ENCODE data around the gene NR5A1. TPM values are rescaled to one million over a fixed set of nuclear protein-coding genes. Genes with fewer than 3 reads are reported as not detected.

The NR5A1 gene
- total RNA-seq, 2 experiments from 2014 or later = not detected

DNA sequence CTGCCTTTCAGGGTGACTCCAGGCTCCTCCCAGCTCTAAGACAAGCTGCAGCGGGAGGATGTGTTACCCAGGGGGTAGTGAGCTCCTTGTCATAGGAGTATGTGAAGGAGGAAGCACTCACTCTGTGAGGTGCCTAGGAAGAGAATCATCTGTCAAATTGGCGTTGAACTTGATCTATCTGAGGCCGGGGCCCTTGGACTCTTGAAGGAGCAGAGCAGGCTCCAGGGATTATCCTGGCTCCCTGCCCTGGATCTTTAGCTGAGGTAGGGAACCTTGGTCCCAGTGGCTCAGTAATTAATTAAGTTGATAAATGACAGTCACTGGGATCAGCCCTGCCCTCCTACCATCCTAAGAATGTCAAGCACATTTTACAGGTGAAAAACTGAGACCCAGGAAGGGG lies 41.5 kb downstream of the NR5A1 start:
- no peak overlapping the region for H3K27ac Mint-ChIP-seq
- DNase-seq (no peak), ATAC-seq (no peak)
- ChIA-PET POLR2A (no interaction called here), CTCF (no interaction called here)
- intact Hi-C loops (cut with DNase I, micrococcal nuclease) = no loop called here
- H3K4me1 Mint-ChIP-seq = no peaks in the 10 kb centered on the region
- no peaks in the 10 kb centered on the region for H3K36me3 Mint-ChIP-seq (ENCODE audit: low read depth)
- peaks cover 6% of the 10 kb centered on the region for H3K27me3 Mint-ChIP-seq
- no peaks in the 10 kb centered on the region for H3K9me3 Mint-ChIP-seq (ENCODE audit: low read depth)
- no peak overlapping the region for H3K4me3 Mint-ChIP-seq

DNA sequence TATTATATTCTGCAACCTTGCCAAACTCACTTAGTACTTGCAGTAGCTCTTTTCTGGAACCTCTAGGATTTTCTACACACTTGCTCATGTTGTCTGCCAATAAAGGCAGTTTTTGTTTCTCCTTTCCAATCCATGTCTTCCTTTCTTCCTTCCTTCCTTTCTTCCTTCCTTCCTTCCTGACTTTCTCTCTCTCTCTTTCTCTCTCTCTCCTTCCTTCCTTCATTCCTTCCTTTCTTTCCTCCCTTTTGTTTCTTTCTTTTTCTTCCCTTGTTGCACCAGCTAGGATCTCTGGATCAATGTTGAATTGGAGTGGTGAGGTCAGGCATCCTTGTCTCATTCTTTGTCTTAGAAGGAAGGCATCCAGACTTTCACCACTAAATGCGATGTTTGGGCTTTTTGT lies 44.5 kb downstream of the NR5A1 start:
- Mint-ChIP-seq H3K4me3 (no peak overlapping the region), H3K36me3 (ENCODE audit: low read depth) (no peaks in the 10 kb centered on the region), H3K27me3 (peaks cover 5% of the 10 kb centered on the region), H3K27ac (no peak overlapping the region), H3K9me3 (ENCODE audit: low read depth) (no peaks in the 10 kb centered on the region), H3K4me1 (no peaks in the 10 kb centered on the region)
- ChIA-PET POLR2A (no interaction called here), CTCF (no interaction called here)
- no peak for ATAC-seq
- no peak for DNase-seq
- intact Hi-C loops (cut with DNase I, micrococcal nuclease) = no loop called here

DNA sequence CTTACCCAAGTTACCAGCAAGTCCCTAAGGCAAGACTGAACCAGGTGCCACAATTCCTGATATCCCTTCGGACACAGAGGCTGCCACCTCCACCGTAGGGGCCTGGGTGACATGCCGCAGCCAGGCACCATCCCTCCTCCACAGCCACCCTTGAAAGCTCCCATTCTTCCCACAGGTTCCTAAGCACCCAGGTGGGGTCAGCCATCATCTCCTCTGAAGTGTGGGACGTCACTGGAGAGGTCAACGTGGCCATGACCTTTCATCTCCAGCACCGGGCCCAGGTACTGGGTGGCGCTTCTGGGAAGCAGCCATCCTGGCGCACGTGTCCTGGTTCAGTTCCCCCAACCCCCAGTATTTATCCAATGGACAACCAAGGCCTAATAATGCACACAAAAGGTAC lies 48.8 kb downstream of the NR5A1 start:
- ChIA-PET POLR2A (no interaction called here), CTCF (no interaction called here)
- H3K36me3 Mint-ChIP-seq (ENCODE audit: low read depth) = no peaks in the 10 kb centered on the region
- no peaks in the 10 kb centered on the region for H3K9me3 Mint-ChIP-seq (ENCODE audit: low read depth)
- peaks cover 2% of the 10 kb centered on the region for H3K27me3 Mint-ChIP-seq
- no peak for ATAC-seq
- intact Hi-C loops (cut with DNase I, micrococcal nuclease) = no loop called here
- H3K4me3 Mint-ChIP-seq = no peak overlapping the region
- no peak overlapping the region for H3K27ac Mint-ChIP-seq
- no peaks in the 10 kb centered on the region for H3K4me1 Mint-ChIP-seq
- DNase-seq = no peak

DNA sequence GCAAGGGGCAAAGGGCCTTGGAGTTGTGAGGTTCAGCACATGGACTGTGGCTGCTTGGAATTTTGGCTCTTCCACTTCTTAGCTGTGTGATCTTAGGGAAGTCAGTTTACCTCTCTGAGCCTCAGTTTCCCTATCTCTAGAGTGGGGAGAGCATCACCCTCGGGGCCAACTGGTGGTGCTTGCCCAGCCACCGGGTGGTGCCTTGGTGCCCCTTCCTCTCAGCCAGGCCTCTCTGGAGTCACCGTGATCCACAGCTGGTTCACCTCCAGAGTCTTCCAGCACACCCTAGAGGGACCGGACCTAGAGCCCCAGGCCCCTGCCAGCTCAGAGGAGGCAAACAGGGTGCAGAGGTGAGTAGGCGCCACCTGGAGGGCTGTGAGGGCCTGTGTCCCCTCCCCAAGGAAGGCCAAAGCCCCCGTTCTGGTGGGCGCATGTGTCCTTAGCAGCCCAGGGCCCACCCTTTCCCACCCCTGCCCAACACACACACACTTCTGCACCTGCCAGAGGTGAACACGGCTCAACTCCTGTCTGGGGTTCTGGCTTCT lies 49.2 kb downstream of the NR5A1 start:
- POLR2A ChIA-PET = no interaction called here
- Mint-ChIP-seq H3K27ac (no peak overlapping the region), H3K9me3 (ENCODE audit: low read depth) (no peaks in the 10 kb centered on the region), H3K36me3 (ENCODE audit: low read depth) (no peaks in the 10 kb centered on the region), H3K27me3 (peaks cover 2% of the 10 kb centered on the region), H3K4me1 (no peaks in the 10 kb centered on the region), H3K4me3 (no peak overlapping the region)
- no peak for DNase-seq
- CTCF ChIA-PET = interaction anchor here (1.0 kb wide), 1 partner anchor 39 kb away, joined by 5 read pairs; no protein-coding TSS in a partner anchor
- no peak for ATAC-seq
- intact Hi-C loops (cut with DNase I, micrococcal nuclease) = no loop called here

DNA sequence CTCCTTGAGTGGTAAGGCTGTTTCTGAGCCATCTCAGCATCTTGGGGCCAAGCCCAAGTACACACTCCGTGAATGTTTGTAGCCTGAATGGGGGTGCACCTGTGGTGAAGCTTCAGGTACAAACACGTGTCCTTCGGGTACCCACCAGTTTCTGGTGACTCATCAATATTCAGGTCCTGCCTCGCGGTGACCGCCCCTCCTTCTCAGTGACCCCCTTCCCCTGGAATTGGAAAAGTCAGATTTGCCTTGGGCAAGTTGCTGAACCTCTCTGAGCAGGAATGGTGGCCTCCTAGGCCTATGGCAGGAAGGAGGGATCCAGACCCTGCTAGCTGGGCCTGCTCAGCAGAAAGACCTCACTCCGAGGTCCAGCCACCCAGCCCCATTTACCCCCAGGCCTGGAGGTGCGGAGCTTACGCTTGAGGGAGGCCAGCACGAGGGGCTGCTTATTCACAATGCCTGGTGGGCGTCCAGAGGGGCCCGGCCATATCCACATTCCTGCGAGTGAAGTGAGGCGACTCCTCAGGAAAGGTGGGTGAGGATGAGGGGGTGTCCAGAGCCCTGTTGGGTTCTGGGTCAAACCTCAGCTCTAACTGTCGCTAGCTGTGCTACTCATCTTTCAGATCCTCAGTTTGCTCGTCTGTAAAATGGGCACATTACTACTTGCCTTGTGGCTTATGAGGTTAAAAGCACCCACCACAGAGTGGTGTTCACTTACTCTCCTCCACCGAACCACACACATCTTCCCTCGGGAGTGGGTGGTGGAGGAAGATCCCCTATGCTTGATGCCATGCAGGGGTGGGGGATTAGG lies 49.9 kb downstream of the NR5A1 start:
- intact Hi-C loops (cut with DNase I, micrococcal nuclease) = no loop called here
- Mint-ChIP-seq H3K9me3 (ENCODE audit: low read depth) (no peaks in the 10 kb centered on the region), H3K27ac (no peak overlapping the region), H3K4me3 (no peak overlapping the region), H3K27me3 (peaks cover 8% of the 10 kb centered on the region), H3K4me1 (no peaks in the 10 kb centered on the region), H3K36me3 (ENCODE audit: low read depth) (no peaks in the 10 kb centered on the region)
- ChIA-PET POLR2A (no interaction called here), CTCF (interaction anchor here (1.0 kb wide), 1 partner anchor 39 kb away, joined by 5 read pairs; no protein-coding TSS in a partner anchor)
- ATAC-seq = no peak
- DNase-seq = no peak

DNA sequence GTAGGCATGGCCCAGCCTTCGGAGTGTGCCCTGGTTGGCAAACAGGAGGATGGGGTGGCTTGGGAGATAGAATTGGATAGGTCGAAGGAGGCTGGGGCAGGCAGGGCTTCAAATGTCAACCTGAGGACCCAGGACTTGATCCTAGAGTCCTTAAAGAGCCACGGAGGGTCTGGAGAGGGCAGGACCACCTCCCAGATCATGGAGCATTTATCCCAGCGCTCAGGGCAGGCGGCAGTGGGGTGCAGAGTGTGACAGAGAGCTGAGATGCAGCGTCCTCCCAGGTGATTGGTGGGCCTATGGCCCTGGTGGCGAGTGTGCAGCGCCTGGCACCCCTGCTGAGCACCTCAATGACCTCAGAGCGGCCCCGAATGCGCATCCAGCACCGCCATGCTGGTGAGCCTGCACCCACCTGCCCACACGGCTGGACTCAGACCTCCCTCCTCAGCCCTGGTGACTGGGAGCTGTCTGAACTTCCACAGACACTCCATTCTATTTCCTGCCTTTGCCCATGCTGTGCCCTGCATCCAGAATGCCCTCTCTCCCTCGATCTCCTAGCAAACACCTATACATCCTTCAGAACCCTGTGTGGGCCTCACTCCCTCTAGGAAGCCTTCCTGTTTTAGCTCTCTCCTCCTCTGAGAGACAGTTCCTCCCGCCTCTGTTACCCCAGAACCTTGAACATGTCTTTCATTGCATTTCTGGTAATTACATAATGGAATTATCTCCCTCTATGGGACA lies 50.7 kb downstream of the NR5A1 start:
- Mint-ChIP-seq H3K4me3 (no peak overlapping the region), H3K36me3 (ENCODE audit: low read depth) (no peaks in the 10 kb centered on the region), H3K4me1 (no peaks in the 10 kb centered on the region), H3K9me3 (ENCODE audit: low read depth) (no peaks in the 10 kb centered on the region), H3K27ac (no peak overlapping the region), H3K27me3 (peaks cover 13% of the 10 kb centered on the region)
- ChIA-PET CTCF (interaction anchor here (1.0 kb wide), 1 partner anchor 38 kb away, joined by 5 read pairs; no protein-coding TSS in a partner anchor), POLR2A (no interaction called here)
- DNase-seq (no peak), ATAC-seq (no peak)
- intact Hi-C loops (cut with DNase I, micrococcal nuclease) = no loop called here

DNA sequence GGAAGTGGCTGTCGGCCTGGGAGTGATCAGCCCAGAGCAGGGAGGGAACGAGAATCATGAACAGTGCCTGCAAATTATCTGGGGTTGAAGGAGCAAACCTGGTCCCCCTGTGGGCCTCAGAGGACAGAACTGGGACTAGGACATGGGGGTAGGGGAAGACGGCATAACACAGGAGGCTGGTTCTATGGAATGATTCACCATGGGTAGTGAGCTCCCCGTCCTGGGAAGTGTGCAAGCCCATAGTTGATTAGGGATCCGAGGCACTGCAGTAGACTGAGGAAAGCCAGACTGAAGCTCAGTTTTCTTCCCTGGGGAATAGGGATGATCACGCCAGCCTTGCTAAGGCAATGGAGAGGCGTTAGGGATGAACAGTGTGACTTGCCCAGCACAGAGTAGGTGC lies 51.4 kb downstream of the NR5A1 start:
- H3K9me3 Mint-ChIP-seq (ENCODE audit: low read depth) = no peaks in the 10 kb centered on the region
- H3K4me3 Mint-ChIP-seq = no peak overlapping the region
- H3K27me3 Mint-ChIP-seq = peaks cover 18% of the 10 kb centered on the region
- no peak overlapping the region for H3K27ac Mint-ChIP-seq
- intact Hi-C loops (cut with DNase I, micrococcal nuclease) = no loop called here
- ChIA-PET POLR2A (no interaction called here), CTCF (no interaction called here)
- no peak for ATAC-seq
- DNase-seq = no peak
- no peaks in the 10 kb centered on the region for H3K36me3 Mint-ChIP-seq (ENCODE audit: low read depth)
- H3K4me1 Mint-ChIP-seq = no peaks in the 10 kb centered on the region

DNA sequence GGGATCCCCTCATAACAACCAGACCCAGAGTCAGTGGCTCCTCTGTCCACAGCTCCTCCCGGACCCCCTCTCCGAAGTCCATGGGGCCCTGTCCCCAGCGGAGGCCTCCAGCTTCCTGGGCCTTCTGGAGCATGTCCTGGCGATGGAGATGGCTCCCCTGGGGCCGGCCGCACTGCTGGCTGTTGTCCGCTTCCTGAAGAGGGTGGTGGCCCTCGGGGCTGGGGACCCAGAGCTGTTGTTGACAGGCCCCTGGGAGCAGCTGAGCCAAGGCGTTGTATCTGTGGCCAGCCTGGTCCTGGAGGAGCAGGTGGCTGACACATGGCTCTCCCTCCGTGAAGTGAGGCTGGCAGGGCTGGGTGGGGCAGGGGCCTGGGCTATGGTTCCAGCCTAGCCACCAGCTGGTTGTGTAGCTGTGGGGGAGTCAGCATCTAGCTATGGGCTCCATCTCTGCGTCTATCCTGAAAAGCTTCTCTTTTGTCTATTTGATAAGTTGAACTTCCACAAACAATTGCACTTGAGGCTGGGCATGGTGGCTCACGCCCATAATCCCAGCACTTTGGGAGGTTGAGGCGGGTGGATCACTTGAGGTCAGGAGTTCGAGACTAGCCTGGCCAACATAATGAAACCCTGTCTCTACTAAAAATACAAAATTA lies 52.3 kb downstream of the NR5A1 start:
- no peak overlapping the region for H3K4me3 Mint-ChIP-seq
- ATAC-seq (no peak), DNase-seq (no peak)
- CTCF ChIA-PET = no interaction called here
- no peaks in the 10 kb centered on the region for H3K4me1 Mint-ChIP-seq
- POLR2A ChIA-PET = no interaction called here
- H3K27me3 Mint-ChIP-seq = peaks cover 24% of the 10 kb centered on the region
- intact Hi-C loops (cut with DNase I, micrococcal nuclease) = no loop called here
- H3K36me3 Mint-ChIP-seq (ENCODE audit: low read depth) = no peaks in the 10 kb centered on the region
- no peak overlapping the region for H3K27ac Mint-ChIP-seq
- H3K9me3 Mint-ChIP-seq (ENCODE audit: low read depth) = no peaks in the 10 kb centered on the region

DNA sequence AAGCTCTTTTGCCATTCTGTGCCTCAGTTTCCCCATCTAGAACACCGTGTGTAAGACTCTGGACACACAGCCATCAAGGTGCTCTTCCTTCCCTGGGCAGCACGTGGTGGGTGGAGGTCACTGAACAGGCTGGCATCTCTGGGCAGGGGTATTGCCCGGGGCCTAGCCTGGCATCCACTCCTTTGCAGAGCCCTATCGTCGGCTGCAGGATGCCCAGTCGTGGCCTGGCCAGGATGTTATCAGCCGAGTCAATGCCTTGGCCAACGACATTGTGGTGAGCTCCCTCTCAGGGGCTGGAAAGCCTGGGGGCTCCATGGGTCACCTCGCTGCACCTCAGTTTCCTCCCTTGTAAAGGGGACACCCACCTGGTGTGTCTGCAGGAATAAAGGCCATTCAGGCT lies 52.9 kb downstream of the NR5A1 start:
- H3K9me3 Mint-ChIP-seq (ENCODE audit: low read depth) = no peaks in the 10 kb centered on the region
- no peak overlapping the region for H3K27ac Mint-ChIP-seq
- peaks cover 27% of the 10 kb centered on the region for H3K27me3 Mint-ChIP-seq
- no peaks in the 10 kb centered on the region for H3K36me3 Mint-ChIP-seq (ENCODE audit: low read depth)
- ChIA-PET POLR2A (no interaction called here), CTCF (no interaction called here)
- DNase-seq (no peak), ATAC-seq (no peak)
- H3K4me3 Mint-ChIP-seq = no peak overlapping the region
- H3K4me1 Mint-ChIP-seq = no peaks in the 10 kb centered on the region
- intact Hi-C loops (cut with DNase I, micrococcal nuclease) = no loop called here

DNA sequence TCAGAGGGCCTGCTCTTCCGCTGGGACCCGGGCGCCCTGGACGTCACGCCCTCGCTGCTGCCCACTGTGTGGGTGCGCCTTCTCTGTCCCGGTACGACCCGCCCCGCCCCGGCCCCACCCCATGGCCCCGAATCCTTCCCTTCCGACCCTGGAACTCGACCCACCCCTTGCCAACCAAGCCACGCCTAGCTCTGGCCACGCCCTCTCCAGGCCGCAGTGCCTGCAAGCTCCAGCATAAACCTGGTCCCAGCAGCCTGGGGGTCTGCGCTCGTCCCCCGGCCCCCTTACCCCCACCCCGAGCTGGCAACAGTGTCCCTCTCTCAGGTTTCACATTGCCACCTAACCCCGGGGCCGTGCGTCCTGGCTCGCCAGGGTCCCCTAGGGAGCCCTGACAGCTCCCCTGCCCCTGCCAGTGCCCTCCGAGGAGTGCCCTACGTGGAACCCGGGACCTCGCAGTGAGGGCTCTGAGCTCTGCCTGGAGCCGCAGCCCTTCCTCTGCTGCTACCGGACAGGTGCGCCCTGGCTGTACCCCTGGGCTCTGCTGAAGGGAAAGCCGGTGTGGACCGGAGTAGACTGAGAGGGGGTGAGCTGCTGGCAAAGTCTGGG lies 53.5 kb downstream of the NR5A1 start:
- ATAC-seq (no peak), DNase-seq (no peak)
- Mint-ChIP-seq H3K27me3 (peaks cover 27% of the 10 kb centered on the region), H3K4me1 (no peaks in the 10 kb centered on the region), H3K4me3 (no peak overlapping the region), H3K9me3 (ENCODE audit: low read depth) (no peaks in the 10 kb centered on the region), H3K36me3 (ENCODE audit: low read depth) (no peaks in the 10 kb centered on the region), H3K27ac (no peak overlapping the region)
- intact Hi-C loops (cut with DNase I, micrococcal nuclease) = no loop called here
- POLR2A ChIA-PET = no interaction called here
- CTCF ChIA-PET = no interaction called here

DNA sequence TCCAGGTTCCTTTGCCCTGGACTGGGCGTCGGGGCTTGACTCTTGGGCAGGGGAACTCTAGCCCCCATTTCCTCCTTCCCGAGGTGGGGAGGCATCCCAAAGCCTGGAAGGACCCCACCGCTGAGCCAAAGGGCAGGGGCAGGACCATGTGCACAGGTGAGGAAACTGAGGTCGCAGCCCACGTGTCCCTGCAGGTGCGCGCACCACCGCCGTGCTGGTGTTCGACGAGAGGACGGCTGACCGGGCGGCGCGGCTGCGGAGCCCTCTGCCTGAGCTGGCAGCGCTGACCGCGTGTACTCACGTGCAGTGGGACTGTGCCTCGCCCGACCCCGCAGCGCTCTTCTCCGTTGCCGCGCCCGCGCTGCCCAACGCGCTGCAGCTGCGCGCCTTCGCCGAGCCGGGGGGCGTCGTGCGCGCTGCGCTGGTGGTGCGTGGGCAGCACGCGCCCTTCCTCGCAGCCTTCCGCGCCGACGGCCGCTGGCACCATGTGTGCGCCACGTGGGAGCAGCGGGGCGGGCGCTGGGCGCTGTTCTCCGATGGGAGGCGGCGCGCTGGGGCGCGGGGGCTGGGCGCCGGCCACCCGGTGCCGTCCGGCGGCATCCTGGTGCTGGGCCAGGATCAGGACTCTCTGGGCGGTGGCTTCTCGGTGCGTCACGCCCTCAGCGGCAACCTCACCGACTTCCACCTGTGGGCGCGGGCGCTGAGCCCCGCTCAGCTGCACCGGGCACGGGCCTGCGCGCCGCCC lies 54.2 kb downstream of the NR5A1 start:
- ChIA-PET POLR2A (no interaction called here), CTCF (interaction anchor here (0.6 kb wide), 1 partner anchor 896 kb away, joined by 3 read pairs; no protein-coding TSS in a partner anchor)
- H3K4me3 Mint-ChIP-seq = no peak overlapping the region
- no peak for DNase-seq
- H3K4me1 Mint-ChIP-seq = no peaks in the 10 kb centered on the region
- peaks cover 27% of the 10 kb centered on the region for H3K27me3 Mint-ChIP-seq
- intact Hi-C loops (cut with DNase I, micrococcal nuclease) = no loop called here
- H3K9me3 Mint-ChIP-seq (ENCODE audit: low read depth) = no peaks in the 10 kb centered on the region
- no peak for ATAC-seq
- H3K27ac Mint-ChIP-seq = no peak overlapping the region
- no peaks in the 10 kb centered on the region for H3K36me3 Mint-ChIP-seq (ENCODE audit: low read depth)
